Stimulated activated CD4-positive, alpha-beta T cell treated with anti-CD3 and anti-CD28 coated beads, Interleukin-1b, Interleukin-23, amount 100 ng/mL, for 4 hours (primary cell): ENCODE results near the gene RINL.
"Not testable (repeated sequence)": the region's sequence is repeated elsewhere in the genome, so short reads cannot be mapped to it uniquely, and the experiment has no call there.

ENCODE experiments used
- DNase-seq, 2 donors: peaks; one replicate each; pipeline ENCODE4 v3.0.0-alpha.2; 2020; ENCODE audit warnings: low read depth in 2 of 2

Gene RINL

GRCh38 chr19:38836159-38836982, 41.7 kb downstream of the RINL start:
- DNase-seq, result no peak

GRCh38 chr19:38834590-38834989, 43.5 kb downstream of the RINL start:
- no peak for DNase-seq

- no peak for DNase-seq
Observed at GRCh38 chr19:38834104-38834490, 44.0 kb downstream of the RINL start.

- no peak for DNase-seq
Observed at GRCh38 chr19:38833092-38833425, 45.0 kb downstream of the RINL start.

GRCh38 chr19:38831142-38831605, 46.9 kb downstream of the RINL start:
- no peak for DNase-seq

GRCh38 chr19:38830039-38830733, 47.9 kb downstream of the RINL start:
- no peak for DNase-seq

GRCh38 chr19:38829203-38829602, 48.9 kb downstream of the RINL start:
- DNase-seq, result not testable (repeated sequence)

GRCh38 chr19:38826856-38827551, 51.1 kb downstream of the RINL start:
- no peak for DNase-seq

GRCh38 chr19:38825936-38826335, 52.1 kb downstream of the RINL start:
- DNase-seq, result not testable (repeated sequence)

GRCh38 chr19:38821230-38821825, 56.7 kb downstream of the RINL start:
- DNase-seq, result not testable (repeated sequence)

- DNase-seq, result no peak
Observed at GRCh38 chr19:38819231-38819920, 58.7 kb downstream of the RINL start.
